ENCODE results near the gene TRPM3.
A peak's percentile ranks its signal among the peaks of the same experiment; 100 is the strongest.

Gene TRPM3

DNA sequence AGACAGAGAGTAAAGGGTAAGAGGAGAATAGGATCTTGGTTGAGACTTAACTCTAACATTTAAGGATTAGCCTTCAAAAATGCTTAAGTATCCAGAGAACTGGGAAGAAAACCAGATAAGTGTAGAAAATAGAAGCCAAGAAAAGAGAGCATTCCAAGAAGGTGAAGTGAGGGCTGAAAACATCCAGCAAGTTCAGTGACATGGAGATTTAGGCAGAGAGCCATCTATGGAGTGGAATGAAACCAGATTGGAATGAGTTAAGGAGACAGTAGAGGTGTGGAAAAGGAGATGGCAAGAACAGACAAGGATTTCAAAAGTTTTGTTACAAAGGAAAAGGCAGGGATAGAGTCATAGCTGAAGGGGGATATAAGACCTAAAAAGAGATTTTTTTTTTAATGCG, 188.1 kb downstream of the TRPM3 start:
- TF ChIP-seq, protein P1, sequence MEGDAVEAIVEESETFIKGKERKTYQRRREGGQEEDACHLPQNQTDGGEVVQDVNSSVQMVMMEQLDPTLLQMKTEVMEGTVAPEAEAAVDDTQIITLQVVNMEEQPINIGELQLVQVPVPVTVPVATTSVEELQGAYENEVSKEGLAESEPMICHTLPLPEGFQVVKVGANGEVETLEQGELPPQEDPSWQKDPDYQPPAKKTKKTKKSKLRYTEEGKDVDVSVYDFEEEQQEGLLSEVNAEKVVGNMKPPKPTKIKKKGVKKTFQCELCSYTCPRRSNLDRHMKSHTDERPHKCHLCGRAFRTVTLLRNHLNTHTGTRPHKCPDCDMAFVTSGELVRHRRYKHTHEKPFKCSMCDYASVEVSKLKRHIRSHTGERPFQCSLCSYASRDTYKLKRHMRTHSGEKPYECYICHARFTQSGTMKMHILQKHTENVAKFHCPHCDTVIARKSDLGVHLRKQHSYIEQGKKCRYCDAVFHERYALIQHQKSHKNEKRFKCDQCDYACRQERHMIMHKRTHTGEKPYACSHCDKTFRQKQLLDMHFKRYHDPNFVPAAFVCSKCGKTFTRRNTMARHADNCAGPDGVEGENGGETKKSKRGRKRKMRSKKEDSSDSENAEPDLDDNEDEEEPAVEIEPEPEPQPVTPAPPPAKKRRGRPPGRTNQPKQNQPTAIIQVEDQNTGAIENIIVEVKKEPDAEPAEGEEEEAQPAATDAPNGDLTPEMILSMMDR (IDR thresholded peaks at IDR 0.05; ENCODE audit: low read depth, low read length) = no peak
- H3K4me3 ChIP-seq (ENCODE audit: low read depth, low read length) = no peak overlapping the region

DNA sequence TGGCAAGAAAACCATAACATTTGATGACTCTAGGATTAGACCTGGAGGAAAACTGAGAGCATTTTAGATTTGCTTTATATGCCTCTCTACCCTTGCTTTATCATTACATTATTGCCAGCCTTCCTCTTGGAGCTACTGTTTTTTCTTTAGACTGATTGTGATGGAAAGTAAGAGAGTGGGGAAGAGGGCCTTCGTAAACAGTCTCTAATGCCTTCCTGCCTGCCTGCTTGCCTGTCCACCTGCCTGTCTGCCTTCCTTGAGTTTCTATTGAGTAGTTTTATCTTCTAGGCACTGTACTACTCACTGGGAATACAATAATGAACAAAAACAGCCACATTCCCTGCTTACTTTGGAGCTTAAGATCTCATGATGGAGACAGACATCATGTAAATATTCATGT, 189.3 kb downstream of the TRPM3 start:
- no peak overlapping the region for H3K4me3 ChIP-seq (ENCODE audit: low read depth, low read length)
- TF ChIP-seq, protein P1 (IDR thresholded peaks at IDR 0.05; ENCODE audit: low read depth, low read length) = no peak

DNA sequence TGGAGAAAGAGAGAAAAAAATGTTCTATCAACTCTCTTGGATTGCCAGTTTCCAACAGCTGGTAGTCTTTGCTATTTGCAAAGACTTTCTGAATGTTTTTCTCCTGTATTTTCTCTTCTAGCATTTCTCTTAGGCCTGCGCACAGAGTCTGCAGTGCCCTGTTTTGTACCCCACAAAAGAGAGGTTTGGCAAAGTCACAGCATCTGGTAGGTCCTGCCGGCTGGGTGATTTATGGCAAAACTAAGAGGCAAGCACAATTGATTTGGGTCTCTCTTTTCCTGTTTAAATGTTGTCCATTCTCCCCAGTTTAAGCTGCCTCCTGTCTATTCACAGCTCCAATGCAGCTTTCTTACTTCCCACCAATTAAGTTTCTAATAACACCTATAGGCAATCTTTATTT, 193.9 kb downstream of the TRPM3 start:
- TF ChIP-seq, protein P1 (IDR thresholded peaks at IDR 0.05; ENCODE audit: low read depth, low read length) = no peak
- no peak overlapping the region for H3K4me3 ChIP-seq (ENCODE audit: low read depth, low read length)

DNA sequence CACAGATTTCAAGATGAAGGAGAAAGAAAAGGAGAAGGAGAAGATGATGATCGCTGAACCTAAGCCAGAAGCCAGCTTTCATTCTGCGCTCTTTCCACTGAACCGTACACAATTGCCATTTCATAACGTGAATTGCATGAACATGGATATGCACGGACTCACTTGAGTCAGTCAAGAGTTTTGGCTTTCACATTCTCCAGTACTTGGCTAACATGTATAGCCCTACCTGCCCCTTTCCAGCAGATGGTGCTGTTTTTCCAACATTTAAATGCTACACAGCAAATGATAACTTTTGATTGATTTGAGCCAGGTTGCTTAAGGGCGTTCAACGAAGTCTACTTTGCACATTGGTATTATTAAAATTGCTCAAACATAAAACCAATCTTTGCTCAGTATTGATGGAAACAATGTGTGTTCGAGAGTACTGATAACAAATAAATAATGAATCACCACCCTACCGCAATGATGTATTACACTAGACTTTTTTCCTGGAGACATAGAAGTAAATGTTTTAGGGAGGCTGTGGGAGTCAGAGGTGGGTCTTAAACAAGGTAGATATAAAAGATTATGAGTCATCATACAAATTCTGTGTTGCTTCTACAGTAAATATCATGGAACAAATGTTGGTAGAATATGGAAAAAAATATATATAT, 196.4 kb downstream of the TRPM3 start:
- TF ChIP-seq, protein P1 (IDR thresholded peaks at IDR 0.05; ENCODE audit: low read depth, low read length) = peak; percentile 69
- no peak overlapping the region for H3K4me3 ChIP-seq (ENCODE audit: low read depth, low read length)

DNA sequence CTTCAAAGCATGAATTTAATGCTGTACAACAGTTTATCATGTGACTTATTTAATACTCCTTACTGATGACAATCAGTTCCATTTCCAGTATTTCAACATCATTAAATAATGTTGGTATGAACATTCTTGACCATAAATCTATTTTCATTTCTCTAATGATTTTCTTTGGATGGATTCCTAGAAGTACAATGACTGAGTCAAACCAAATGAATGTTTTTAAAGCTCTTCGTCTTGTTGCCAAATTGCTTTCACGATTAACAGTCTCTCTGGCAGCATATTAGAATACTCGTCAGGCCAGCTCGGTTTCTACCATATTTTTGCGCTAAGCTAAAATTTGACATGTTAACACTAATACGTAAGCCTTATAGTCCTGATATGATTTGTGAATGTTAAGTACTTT, 197.0 kb downstream of the TRPM3 start:
- no peak overlapping the region for H3K4me3 ChIP-seq (ENCODE audit: low read depth, low read length)
- TF ChIP-seq, protein P1 (IDR thresholded peaks at IDR 0.05; ENCODE audit: low read depth, low read length) = no peak

DNA sequence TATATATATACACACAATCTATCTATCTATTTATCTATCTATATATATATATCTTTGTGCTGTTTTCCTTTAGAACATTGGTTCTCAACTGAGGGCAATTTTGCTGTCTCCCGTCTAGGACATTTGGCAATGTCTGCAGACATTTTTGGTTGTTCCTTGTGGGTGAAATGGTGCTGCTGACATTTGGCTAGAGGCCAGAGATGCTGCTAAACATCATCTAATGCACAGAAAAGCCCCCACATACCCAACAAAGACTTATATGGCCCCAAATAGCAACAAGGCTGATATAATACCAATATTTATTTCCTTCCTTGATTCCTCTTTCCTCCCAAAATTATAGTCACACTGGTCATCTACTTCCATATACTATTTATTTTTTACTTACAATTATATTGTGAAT, 197.5 kb downstream of the TRPM3 start:
- TF ChIP-seq, protein P1 (IDR thresholded peaks at IDR 0.05; ENCODE audit: low read depth, low read length) = no peak
- H3K4me3 ChIP-seq (ENCODE audit: low read depth, low read length) = no peak overlapping the region

DNA sequence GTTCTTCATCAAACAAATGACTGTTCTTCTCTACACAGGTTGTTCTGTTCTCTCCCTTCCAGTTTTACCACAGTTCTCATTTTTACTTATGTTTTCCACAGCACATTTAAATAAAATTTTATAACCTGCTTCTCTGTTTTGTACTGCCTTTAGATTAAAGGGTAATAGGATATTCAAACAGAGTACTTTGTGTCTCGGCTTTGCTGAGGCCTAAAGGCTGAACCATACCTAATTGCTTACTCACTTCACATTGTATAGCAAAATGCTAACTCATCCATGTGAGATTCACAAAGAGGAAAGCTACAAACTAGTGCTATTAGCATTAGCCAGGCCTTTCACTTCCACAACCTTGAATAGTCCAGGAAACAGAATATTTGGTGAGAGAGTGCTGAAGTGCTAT, 200.3 kb downstream of the TRPM3 start:
- TF ChIP-seq, protein P1 (IDR thresholded peaks at IDR 0.05; ENCODE audit: low read depth, low read length) = no peak
- H3K4me3 ChIP-seq (ENCODE audit: low read depth, low read length) = no peak overlapping the region

All from WI38 (cell line).